Glutamatergic neuron (in vitro differentiated cells): ENCODE results near the gene MRPL36. TPM values are rescaled to one million over a fixed set of nuclear protein-coding genes. Genes with fewer than 3 reads are reported as not detected.

Experiments
- DNase-seq: peaks from one replicate; pipeline ENCODE4 v3.0.0; 2022
- H3K27ac Mint-ChIP-seq: one replicate; pipeline ENCODE4 v1.8.0; 2020; ENCODE audit warnings: mild to moderate bottlenecking, mixed read lengths, inconsistent platforms; ENCODE audit not compliant: unreplicated experiment
- H3K27me3 Mint-ChIP-seq: one replicate; pipeline ENCODE4 v1.8.0; 2020; ENCODE audit warnings: mild to moderate bottlenecking, moderate library complexity, mixed read lengths, inconsistent platforms; ENCODE audit not compliant: unreplicated experiment
- H3K36me3 Mint-ChIP-seq: one replicate; pipeline ENCODE4 v1.8.0; 2020; ENCODE audit warnings: mild to moderate bottlenecking, mixed read lengths, inconsistent platforms; ENCODE audit not compliant: unreplicated experiment
- H3K4me1 Mint-ChIP-seq: one replicate; pipeline ENCODE4 v1.8.0; 2020; ENCODE audit warnings: mild to moderate bottlenecking, low read depth, mixed read lengths, inconsistent platforms; ENCODE audit not compliant: unreplicated experiment
- H3K4me3 Mint-ChIP-seq: one replicate; pipeline ENCODE4 v1.8.0; 2020; ENCODE audit warnings: mild to moderate bottlenecking, mixed read lengths, inconsistent platforms; ENCODE audit not compliant: unreplicated experiment
- H3K9me3 Mint-ChIP-seq: one replicate; pipeline ENCODE4 v1.8.0; 2020; ENCODE audit warnings: mild to moderate bottlenecking, moderate library complexity, mixed read lengths, inconsistent platforms; ENCODE audit not compliant: unreplicated experiment
- CTCF ChIP-seq: fragments of 200-600 bp; sonication (generic); IDR thresholded peaks from one replicate; pipeline ENCODE4 v1.5.0; 2021; ENCODE audit not compliant: partially characterized antibody, unreplicated experiment
- total RNA-seq: library from RNA; stranded (reverse); fragmentation: NEBNext Ultra II Directional; extraction: Animal tissue kit (Norgen Biotek cat#: 25700); gene quantifications from one replicate; pipeline ENCODE4 v1.2.1, GENCODE V29; 2021; ENCODE audit not compliant: unreplicated experiment

MRPL36 gene
- total RNA-seq, 1 donor from 2014 or later: 40.0 TPM

GRCh38 chr5:1771149-1772065, 28.2 kb downstream of the MRPL36 start:
- no peak for TF ChIP-seq CTCF
- H3K36me3 Mint-ChIP-seq: peaks cover 11% of the 10 kb centered on the region
- H3K9me3 Mint-ChIP-seq: no peaks in the 10 kb centered on the region
- H3K4me1 Mint-ChIP-seq: no peaks in the 10 kb centered on the region
- no peak for DNase-seq
- H3K4me3 Mint-ChIP-seq: no peak overlapping the region
- H3K27ac Mint-ChIP-seq: no peak overlapping the region
- peaks cover 2% of the 10 kb centered on the region for H3K27me3 Mint-ChIP-seq

- no peak for DNase-seq
- Mint-ChIP-seq H3K9me3 (no peaks in the 10 kb centered on the region), H3K27ac (no peak overlapping the region), H3K4me1 (no peaks in the 10 kb centered on the region), H3K27me3 (peaks cover 2% of the 10 kb centered on the region), H3K36me3 (peaks cover 3% of the 10 kb centered on the region), H3K4me3 (no peak overlapping the region)
- TF ChIP-seq CTCF: no peak
Observed at GRCh38 chr5:1770443-1770802, 29.2 kb downstream of the MRPL36 start.

GRCh38 chr5:1769752-1770442, 29.7 kb downstream of the MRPL36 start:
- Mint-ChIP-seq H3K27ac (no peak overlapping the region), H3K4me3 (no peak overlapping the region), H3K9me3 (no peaks in the 10 kb centered on the region), H3K4me1 (no peaks in the 10 kb centered on the region), H3K36me3 (no peaks in the 10 kb centered on the region), H3K27me3 (peaks cover 2% of the 10 kb centered on the region)
- no peak for TF ChIP-seq CTCF
- DNase-seq: no peak

- no peak for TF ChIP-seq CTCF
- DNase-seq: no peak
- Mint-ChIP-seq H3K4me3 (no peak overlapping the region), H3K4me1 (no peaks in the 10 kb centered on the region), H3K27me3 (peaks cover 2% of the 10 kb centered on the region), H3K9me3 (no peaks in the 10 kb centered on the region), H3K36me3 (no peaks in the 10 kb centered on the region), H3K27ac (no peak overlapping the region)
Observed at GRCh38 chr5:1769017-1769640, 30.5 kb downstream of the MRPL36 start.
